ENCODE results near the gene ARGLU1. TPM values are rescaled to one million over a fixed set of nuclear protein-coding genes. Genes with fewer than 3 reads are reported as not detected.

Gene ARGLU1
- total and polyA plus RNA-seq, 9 of the 15 experiments (the other 6 are each of a cell fraction or from before 2014, with no cell fraction given): 19.3 to 99.9 (median 49.3) TPM

DNA sequence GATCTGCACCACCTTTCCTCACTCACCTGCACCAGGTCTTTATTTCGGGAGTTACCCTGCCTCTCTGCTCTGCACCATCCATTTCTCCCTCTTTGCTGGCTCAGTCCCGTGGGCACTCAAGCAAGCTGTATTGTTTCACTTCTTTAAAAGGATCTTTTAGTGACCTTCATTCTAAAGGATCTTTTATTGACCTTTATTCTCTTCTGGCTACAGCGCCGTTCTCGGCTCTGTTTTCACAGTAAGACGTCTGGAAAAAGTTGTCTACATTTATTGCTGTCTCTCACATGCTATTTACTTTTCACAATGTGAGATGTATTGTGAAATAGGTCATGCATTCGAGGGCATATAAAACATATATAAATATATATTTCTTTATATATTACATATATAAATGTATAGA is 35.6 kb upstream of the ARGLU1 start:
- BruUV-seq (replicated peaks): no TSS peak
- Histone ChIP-seq H3K9ac (ENCODE audit: insufficient read depth in 1 of 2, low read depth in 2 of 2, low read length in 2 of 2) (no peak overlapping the region), H3K4me2 (ENCODE audit: insufficient read depth, low read length) (no peak overlapping the region), H3K9me1 (ENCODE audit: control insufficient read depth, insufficient read depth, low read length) (no peaks in the 10 kb centered on the region), H3K27ac (ENCODE audit: extremely low read depth, low read depth, low read length) (no peak overlapping the region), H3K27me3 (ENCODE audit: control insufficient read depth in 2 of 2, insufficient read depth in 2 of 2, low read length in 2 of 2) (no peaks in the 10 kb centered on the region; a peak in 1 of 5 replicates), H2AFZ (ENCODE audit: low read depth, low read length) (no peak overlapping the region), H3K4me1 (replicated peaks in 1 of 2; ENCODE audit: control insufficient read depth in 2 of 2, insufficient read depth in 2 of 2, low read length in 2 of 2) (no peaks in the 10 kb centered on the region), H3K36me3 (ENCODE audit: control insufficient read depth, insufficient read depth, low read length) (no peaks in the 10 kb centered on the region), H3K9me3 (replicated peaks; ENCODE audit: control insufficient read depth, insufficient read depth, low read depth, low read length) (no peaks in the 10 kb centered on the region), H4K20me1 (replicated peaks; ENCODE audit: control insufficient read depth, insufficient read depth, low read length) (no peaks in the 10 kb centered on the region), H3K4me3 (no peak overlapping the region), H3K79me2 (ENCODE audit: control insufficient read depth, insufficient read depth, low read length) (no peaks in the 10 kb centered on the region)
- FAIRE-seq: no peak
- no peak for DNase-seq (ENCODE audit: extremely low read depth in 1 of 4, low spot score in 3 of 4)
- ChIA-PET CTCF (ENCODE audit: low intra/inter-chr PET ratio) (no interaction called here), POLR2A (interaction anchor here (0.6 kb wide), 1 partner anchor 272 kb away, joined by 3 read pairs; no protein-coding TSS in a partner anchor)
- ATAC-seq: no peak
- WGBS (ENCODE audit: insufficient coverage, low coverage, missing lambda C conversion rate): 1% methylated on average over 7 of the region's 7 CpGs
- no peak for TF ChIP-seq ZBED1 (IDR thresholded peaks at IDR 0.05)
- TF ChIP-seq, protein P1, sequence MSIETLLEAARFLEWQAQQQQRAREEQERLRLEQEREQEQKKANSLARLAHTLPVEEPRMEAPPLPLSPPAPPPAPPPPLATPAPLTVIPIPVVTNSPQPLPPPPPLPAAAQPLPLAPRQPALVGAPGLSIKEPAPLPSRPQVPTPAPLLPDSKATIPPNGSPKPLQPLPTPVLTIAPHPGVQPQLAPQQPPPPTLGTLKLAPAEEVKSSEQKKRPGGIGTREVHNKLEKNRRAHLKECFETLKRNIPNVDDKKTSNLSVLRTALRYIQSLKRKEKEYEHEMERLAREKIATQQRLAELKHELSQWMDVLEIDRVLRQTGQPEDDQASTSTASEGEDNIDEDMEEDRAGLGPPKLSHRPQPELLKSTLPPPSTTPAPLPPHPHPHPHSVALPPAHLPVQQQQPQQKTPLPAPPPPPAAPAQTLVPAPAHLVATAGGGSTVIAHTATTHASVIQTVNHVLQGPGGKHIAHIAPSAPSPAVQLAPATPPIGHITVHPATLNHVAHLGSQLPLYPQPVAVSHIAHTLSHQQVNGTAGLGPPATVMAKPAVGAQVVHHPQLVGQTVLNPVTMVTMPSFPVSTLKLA (conservative IDR thresholded peaks at IDR 0.05): no peak
- TF ChIP-seq HMG20A (CRISPR knock-in tag; conservative IDR thresholded peaks at IDR 0.05): no peak
- TF ChIP-seq STAT5A (IDR thresholded peaks at IDR 0.05; ENCODE audit: borderline replicate concordance, low read length): no peak
- no peak for TF ChIP-seq ZBTB17 (CRISPR knock-in tag; IDR thresholded peaks at IDR 0.05)
- in situ Hi-C loops (cut with MboI) (no loop called here), intact Hi-C loops (cut with micrococcal nuclease) (no loop called here)

- no peak for ATAC-seq
- ChIA-PET CTCF (ENCODE audit: low intra/inter-chr PET ratio) (no interaction called here), POLR2A (no interaction called here)
- Histone ChIP-seq H3K27me3 (ENCODE audit: control insufficient read depth in 2 of 2, insufficient read depth in 2 of 2, low read length in 2 of 2) (no peaks in the 10 kb centered on the region; a peak in 1 of 5 replicates), H3K4me1 (replicated peaks in 1 of 2; ENCODE audit: control insufficient read depth in 2 of 2, insufficient read depth in 2 of 2, low read length in 2 of 2) (no peaks in the 10 kb centered on the region), H2AFZ (ENCODE audit: low read depth, low read length) (no peak overlapping the region), H3K79me2 (ENCODE audit: control insufficient read depth, insufficient read depth, low read length) (no peaks in the 10 kb centered on the region), H3K27ac (ENCODE audit: extremely low read depth, low read depth, low read length) (no peak overlapping the region), H3K4me2 (ENCODE audit: insufficient read depth, low read length) (no peak overlapping the region), H3K9me1 (ENCODE audit: control insufficient read depth, insufficient read depth, low read length) (no peaks in the 10 kb centered on the region), H3K9me3 (replicated peaks; ENCODE audit: control insufficient read depth, insufficient read depth, low read depth, low read length) (no peaks in the 10 kb centered on the region), H3K4me3 (no peak overlapping the region), H3K36me3 (ENCODE audit: control insufficient read depth, insufficient read depth, low read length) (no peaks in the 10 kb centered on the region), H3K9ac (ENCODE audit: insufficient read depth in 1 of 2, low read depth in 2 of 2, low read length in 2 of 2) (no peak overlapping the region), H4K20me1 (replicated peaks; ENCODE audit: control insufficient read depth, insufficient read depth, low read length) (no peaks in the 10 kb centered on the region)
- DNase-seq (ENCODE audit: extremely low read depth in 1 of 4, low spot score in 3 of 4): no peak
- FAIRE-seq: no peak
- in situ Hi-C loops (cut with MboI) (no loop called here), intact Hi-C loops (cut with micrococcal nuclease) (no loop called here)
- no TSS peak for BruUV-seq (replicated peaks)
- 0% methylated on average over 3 of the region's 3 CpGs for WGBS (ENCODE audit: insufficient coverage, low coverage, missing lambda C conversion rate)
- TF ChIP-seq HCFC1 (IDR thresholded peaks at IDR 0.05; ENCODE audit: low read depth, low read length): no peak
- TF ChIP-seq, protein P2, sequence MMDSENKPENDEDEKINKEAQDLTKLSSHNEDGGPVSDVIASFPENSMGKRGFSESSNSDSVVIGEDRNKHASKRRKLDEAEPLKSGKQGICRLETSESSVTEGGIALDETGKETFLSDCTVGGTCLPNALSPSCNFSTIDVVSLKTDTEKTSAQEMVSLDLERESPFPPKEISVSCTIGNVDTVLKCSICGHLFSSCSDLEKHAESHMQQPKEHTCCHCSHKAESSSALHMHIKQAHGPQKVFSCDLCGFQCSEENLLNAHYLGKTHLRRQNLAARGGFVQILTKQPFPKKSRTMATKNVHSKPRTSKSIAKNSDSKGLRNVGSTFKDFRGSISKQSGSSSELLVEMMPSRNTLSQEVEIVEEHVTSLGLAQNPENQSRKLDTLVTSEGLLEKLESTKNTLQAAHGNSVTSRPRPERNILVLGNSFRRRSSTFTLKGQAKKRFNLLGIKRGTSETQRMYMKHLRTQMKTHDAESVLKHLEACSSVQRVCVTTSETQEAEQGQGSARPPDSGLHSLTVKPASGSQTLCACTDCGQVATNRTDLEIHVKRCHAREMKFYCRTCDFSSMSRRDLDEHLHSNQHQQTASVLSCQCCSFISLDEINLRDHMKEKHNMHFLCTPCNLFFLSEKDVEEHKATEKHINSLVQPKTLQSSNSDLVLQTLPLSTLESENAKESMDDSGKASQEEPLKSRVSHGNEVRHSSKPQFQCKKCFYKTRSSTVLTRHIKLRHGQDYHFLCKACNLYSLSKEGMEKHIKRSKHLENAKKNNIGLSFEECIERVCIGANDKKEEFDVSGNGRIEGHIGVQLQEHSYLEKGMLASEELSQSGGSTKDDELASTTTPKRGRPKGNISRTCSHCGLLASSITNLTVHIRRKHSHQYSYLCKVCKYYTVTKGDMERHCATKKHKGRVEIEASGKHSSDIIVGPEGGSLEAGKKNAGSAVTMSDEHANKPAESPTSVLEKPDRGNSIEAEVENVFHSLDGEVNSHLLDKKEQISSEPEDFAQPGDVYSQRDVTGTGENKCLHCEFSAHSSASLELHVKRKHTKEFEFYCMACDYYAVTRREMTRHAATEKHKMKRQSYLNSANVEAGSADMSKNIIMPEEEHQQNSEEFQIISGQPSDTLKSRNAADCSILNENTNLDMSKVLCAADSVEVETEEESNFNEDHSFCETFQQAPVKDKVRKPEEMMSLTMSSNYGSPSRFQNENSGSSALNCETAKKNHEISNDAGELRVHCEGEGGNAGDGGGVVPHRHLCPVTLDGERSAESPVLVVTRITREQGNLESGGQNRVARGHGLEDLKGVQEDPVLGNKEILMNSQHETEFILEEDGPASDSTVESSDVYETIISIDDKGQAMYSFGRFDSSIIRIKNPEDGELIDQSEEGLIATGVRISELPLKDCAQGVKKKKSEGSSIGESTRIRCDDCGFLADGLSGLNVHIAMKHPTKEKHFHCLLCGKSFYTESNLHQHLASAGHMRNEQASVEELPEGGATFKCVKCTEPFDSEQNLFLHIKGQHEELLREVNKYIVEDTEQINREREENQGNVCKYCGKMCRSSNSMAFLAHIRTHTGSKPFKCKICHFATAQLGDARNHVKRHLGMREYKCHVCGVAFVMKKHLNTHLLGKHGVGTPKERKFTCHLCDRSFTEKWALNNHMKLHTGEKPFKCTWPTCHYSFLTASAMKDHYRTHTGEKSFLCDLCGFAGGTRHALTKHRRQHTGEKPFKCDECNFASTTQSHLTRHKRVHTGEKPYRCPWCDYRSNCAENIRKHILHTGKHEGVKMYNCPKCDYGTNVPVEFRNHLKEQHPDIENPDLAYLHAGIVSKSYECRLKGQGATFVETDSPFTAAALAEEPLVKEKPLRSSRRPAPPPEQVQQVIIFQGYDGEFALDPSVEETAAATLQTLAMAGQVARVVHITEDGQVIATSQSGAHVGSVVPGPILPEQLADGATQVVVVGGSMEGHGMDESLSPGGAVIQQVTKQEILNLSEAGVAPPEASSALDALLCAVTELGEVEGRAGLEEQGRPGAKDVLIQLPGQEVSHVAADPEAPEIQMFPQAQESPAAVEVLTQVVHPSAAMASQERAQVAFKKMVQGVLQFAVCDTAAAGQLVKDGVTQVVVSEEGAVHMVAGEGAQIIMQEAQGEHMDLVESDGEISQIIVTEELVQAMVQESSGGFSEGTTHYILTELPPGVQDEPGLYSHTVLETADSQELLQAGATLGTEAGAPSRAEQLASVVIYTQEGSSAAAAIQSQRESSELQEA (IDR thresholded peaks at IDR 0.05; ENCODE audit: low read depth): no peak
Observed at GRCh38 chr13:106602178-106602577, 34.2 kb upstream of the ARGLU1 start.
